Measurements from ENCODE around the gene PDGFA. TPM values are rescaled to one million over a fixed set of nuclear protein-coding genes. Genes with fewer than 3 reads are reported as not detected.

Gene PDGFA
- polyA plus RNA-seq, 1 donor (not counting 4 experiments of a cell fraction or from before 2014, with no cell fraction given): 14.8 TPM

- Histone ChIP-seq H3K4me2 (ENCODE audit: control insufficient read depth, extremely low read depth, insufficient read depth, low read depth, low read length) (no peak overlapping the region), H3K9me3 (ENCODE audit: control insufficient read depth, low read depth, low read length) (no peaks in the 10 kb centered on the region), H3K27ac (ENCODE audit: control insufficient read depth, insufficient read depth, low read length) (no peak overlapping the region), H4K20me1 (ENCODE audit: control insufficient read depth, extremely low read depth, insufficient read depth, low read length) (no peaks in the 10 kb centered on the region), H2AFZ (ENCODE audit: control insufficient read depth, low read length) (no peak overlapping the region), H3K9ac (ENCODE audit: control insufficient read depth, extremely low read depth, insufficient read depth, low read length) (no peak overlapping the region), H3K4me3 (ENCODE audit: control insufficient read depth in 2 of 3, extremely low read depth in 1 of 3, insufficient read depth in 2 of 3, low read depth in 1 of 3, low read length in 3 of 3) (no peak overlapping the region), H3K79me2 (ENCODE audit: control insufficient read depth, insufficient read depth, low read length) (no peaks in the 10 kb centered on the region), H3K9me1 (ENCODE audit: control insufficient read depth, extremely low read depth, insufficient read depth, low read length) (no peaks in the 10 kb centered on the region), H3K4me1 (ENCODE audit: control insufficient read depth, extremely low read depth, insufficient read depth, low read length) (no peaks in the 10 kb centered on the region), H3K36me3 (ENCODE audit: control insufficient read depth in 2 of 2, extremely low read depth in 1 of 2, insufficient read depth in 2 of 2, low read length in 2 of 2) (no peaks in the 10 kb centered on the region), H3K27me3 (ENCODE audit: control insufficient read depth, extremely low read depth, insufficient read depth, low read length) (peaks cover 38% of the 10 kb centered on the region)
- TF ChIP-seq EZH2 (IDR thresholded peaks at IDR 0.05; ENCODE audit: low read length): no peak
- dilution Hi-C loops (cut with MboI; ENCODE audit: extremely low pct_ligation_motif_present, low sequenced_read_pairs): no loop called here
- DNase-seq (ENCODE audit: low read depth, low spot score): no peak
- no peak for FAIRE-seq
Measured at GRCh38 chr7:453597-454306, 65.9 kb downstream of the PDGFA start.

GRCh38 chr7:452791-453455 is 66.7 kb downstream of the PDGFA start:
- no peaks in the 10 kb centered on the region for H3K9me1 ChIP-seq (ENCODE audit: control insufficient read depth, extremely low read depth, insufficient read depth, low read length)
- H3K36me3 ChIP-seq (ENCODE audit: control insufficient read depth in 2 of 2, extremely low read depth in 1 of 2, insufficient read depth in 2 of 2, low read length in 2 of 2): no peaks in the 10 kb centered on the region
- TF ChIP-seq CTCF (optimal IDR thresholded peaks at IDR 0.05 in 1 of 3, IDR thresholded peaks at IDR 0.05 in 1 of 3, conservative IDR thresholded peaks at IDR 0.05 in 1 of 3; ENCODE audit: extremely low read depth in 1 of 3, insufficient read depth in 2 of 3, low read length in 3 of 3) (no peak), EZH2 (IDR thresholded peaks at IDR 0.05; ENCODE audit: low read length) (no peak)
- H3K9ac ChIP-seq (ENCODE audit: control insufficient read depth, extremely low read depth, insufficient read depth, low read length): no peak overlapping the region
- no peak overlapping the region for H2AFZ ChIP-seq (ENCODE audit: control insufficient read depth, low read length)
- no peaks in the 10 kb centered on the region for H4K20me1 ChIP-seq (ENCODE audit: control insufficient read depth, extremely low read depth, insufficient read depth, low read length)
- H3K27ac ChIP-seq (ENCODE audit: control insufficient read depth, insufficient read depth, low read length): no peak overlapping the region
- H3K9me3 ChIP-seq (ENCODE audit: control insufficient read depth, low read depth, low read length): no peaks in the 10 kb centered on the region
- H3K4me3 ChIP-seq (ENCODE audit: control insufficient read depth in 2 of 3, extremely low read depth in 1 of 3, insufficient read depth in 2 of 3, low read depth in 1 of 3, low read length in 3 of 3): no peak overlapping the region
- DNase-seq (ENCODE audit: low read depth, low spot score): no peak
- no peaks in the 10 kb centered on the region for H3K4me1 ChIP-seq (ENCODE audit: control insufficient read depth, extremely low read depth, insufficient read depth, low read length)
- H3K27me3 ChIP-seq (ENCODE audit: control insufficient read depth, extremely low read depth, insufficient read depth, low read length): peaks cover 38% of the 10 kb centered on the region
- FAIRE-seq: no peak
- H3K4me2 ChIP-seq (ENCODE audit: control insufficient read depth, extremely low read depth, insufficient read depth, low read depth, low read length): no peak overlapping the region
- no peaks in the 10 kb centered on the region for H3K79me2 ChIP-seq (ENCODE audit: control insufficient read depth, insufficient read depth, low read length)
- dilution Hi-C loops (cut with MboI; ENCODE audit: extremely low pct_ligation_motif_present, low sequenced_read_pairs): no loop called here
